ENCODE measurements around the gene TM4SF1.

Gene TM4SF1

DNA sequence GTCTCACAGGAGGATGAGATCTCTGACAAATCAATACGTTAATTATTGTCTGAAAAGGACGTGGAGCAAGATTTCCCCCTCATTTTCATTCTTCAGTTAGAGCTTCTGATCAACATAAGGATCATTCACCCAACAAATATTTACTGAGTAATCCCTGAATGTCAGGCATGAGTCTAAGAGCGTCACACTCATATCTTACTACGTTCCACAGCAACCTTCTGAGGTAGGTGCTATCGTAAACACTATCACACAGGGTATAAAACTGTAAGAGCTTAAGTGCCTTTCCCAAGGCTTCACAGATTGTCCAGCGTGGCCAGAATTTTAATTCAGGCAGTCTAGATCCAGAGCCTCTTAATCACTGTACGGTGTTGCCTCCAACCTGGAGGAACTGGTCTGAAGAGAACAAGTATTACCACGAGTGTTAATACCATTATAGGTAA is 10.6 kb upstream of the TM4SF1 start:
- no peak for TF ChIP-seq ZFX (IDR thresholded peaks at IDR 0.05)
- TF ChIP-seq, protein P1, sequence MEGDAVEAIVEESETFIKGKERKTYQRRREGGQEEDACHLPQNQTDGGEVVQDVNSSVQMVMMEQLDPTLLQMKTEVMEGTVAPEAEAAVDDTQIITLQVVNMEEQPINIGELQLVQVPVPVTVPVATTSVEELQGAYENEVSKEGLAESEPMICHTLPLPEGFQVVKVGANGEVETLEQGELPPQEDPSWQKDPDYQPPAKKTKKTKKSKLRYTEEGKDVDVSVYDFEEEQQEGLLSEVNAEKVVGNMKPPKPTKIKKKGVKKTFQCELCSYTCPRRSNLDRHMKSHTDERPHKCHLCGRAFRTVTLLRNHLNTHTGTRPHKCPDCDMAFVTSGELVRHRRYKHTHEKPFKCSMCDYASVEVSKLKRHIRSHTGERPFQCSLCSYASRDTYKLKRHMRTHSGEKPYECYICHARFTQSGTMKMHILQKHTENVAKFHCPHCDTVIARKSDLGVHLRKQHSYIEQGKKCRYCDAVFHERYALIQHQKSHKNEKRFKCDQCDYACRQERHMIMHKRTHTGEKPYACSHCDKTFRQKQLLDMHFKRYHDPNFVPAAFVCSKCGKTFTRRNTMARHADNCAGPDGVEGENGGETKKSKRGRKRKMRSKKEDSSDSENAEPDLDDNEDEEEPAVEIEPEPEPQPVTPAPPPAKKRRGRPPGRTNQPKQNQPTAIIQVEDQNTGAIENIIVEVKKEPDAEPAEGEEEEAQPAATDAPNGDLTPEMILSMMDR (conservative IDR thresholded peaks at IDR 0.05) = no peak
- H3K27ac ChIP-seq = peak overlapping the region; percentile 76; the same call in 1 of the 2 replicates

DNA sequence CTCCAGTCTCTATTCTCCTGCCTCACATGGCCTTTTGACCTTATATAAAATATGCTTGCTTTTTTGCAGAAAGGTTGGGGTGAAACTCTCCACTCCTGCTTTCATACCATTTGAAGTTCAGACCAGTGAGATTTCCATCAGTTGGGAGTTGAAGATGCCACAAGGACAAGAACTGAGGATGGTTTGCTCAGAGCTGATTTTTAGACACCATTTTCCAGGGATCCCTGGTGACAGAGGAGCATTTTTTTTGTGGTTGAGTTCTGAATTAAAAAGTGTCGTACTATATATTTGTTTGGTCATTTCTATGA is 8.8 kb upstream of the TM4SF1 start:
- TF ChIP-seq, protein P1 (conservative IDR thresholded peaks at IDR 0.05) = no peak
- TF ChIP-seq ZFX (IDR thresholded peaks at IDR 0.05) = no peak
- peak overlapping the region; percentile 78; the same call in 1 of the 2 replicates for H3K27ac ChIP-seq

DNA sequence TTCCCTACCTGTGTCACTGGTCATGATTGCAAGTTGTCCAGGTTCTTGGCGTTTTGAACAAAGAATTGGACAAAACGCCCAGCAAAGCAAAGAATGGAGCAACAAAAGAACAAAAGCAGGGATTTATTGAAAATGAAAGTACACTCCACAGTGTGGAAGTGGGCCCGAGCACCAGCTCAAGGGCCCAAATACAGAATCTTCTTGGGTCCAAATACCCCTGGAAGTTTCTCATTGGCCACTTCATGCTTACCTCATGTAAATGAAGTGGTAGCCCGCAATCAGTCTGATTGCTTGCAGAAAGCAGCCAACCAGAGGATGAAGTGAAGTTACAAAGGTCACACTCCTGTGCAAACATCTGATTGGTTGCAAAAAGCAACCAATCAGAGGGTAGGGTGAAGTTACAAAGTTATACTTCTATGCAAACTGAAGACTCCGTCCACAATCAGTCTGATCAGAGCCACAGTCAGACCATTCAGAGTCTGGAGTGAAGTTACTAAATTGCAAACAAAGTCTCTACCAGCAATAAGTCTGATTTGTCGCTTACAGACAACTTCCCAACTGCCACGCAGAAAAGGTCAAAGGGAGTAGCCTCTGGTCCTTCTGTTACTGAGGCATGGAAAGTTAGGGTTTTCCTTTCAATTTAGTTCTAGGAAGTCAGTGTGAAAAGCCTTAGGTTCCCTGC is 8.3 kb upstream of the TM4SF1 start:
- no peak for TF ChIP-seq ZFX (IDR thresholded peaks at IDR 0.05)
- TF ChIP-seq, protein P1 (conservative IDR thresholded peaks at IDR 0.05) = no peak
- peak overlapping the region; percentile 78; the same call in 1 of the 2 replicates for H3K27ac ChIP-seq

DNA sequence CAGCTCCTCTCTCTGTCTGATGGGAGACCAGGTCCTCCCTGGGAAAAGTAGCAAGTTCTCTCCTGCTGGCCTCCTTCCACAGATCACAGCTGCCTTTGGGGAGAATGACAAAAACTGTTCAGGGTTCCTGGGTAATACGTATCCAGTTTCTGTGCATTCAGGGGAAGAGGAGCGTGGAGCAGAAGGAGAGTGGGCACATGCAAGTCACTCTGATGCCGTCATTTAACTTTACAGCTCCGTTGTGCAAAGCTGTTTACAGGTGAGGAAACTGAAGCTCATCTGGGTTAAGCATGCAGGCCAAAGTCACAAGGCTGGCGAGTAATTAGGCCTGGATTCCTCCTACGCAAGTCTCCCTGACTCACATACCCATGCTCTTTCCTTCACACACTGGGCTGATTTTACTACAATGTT is 7.5 kb upstream of the TM4SF1 start:
- TF ChIP-seq ZFX (IDR thresholded peaks at IDR 0.05) = no peak
- TF ChIP-seq, protein P1 (conservative IDR thresholded peaks at IDR 0.05) = no peak
- H3K27ac ChIP-seq = peak overlapping the region; percentile 38; the same call in 1 of the 2 replicates

DNA sequence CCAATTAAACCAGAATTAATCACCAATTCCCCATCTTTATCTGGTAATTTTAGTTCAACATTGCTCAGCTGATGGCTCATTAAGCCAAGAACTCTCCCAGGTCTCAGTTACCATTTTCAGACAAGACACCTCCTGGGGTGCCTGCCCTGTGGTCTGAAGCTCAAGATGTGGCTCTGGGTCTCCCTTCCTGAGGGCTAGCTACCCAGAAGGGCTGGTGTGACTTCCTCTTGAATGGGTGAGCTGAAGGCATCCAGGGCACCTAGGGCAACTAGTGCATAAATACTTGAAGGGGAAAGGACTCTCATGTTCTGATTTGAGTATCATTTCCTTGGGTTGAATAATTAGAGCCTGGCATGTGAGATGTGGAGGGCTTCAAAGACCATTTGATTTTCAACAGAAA is 6.7 kb upstream of the TM4SF1 start:
- peak overlapping the region; percentile 3; the same call in 1 of the 2 replicates for H3K27ac ChIP-seq
- no peak for TF ChIP-seq ZFX (IDR thresholded peaks at IDR 0.05)
- TF ChIP-seq, protein P1 (conservative IDR thresholded peaks at IDR 0.05) = no peak

DNA sequence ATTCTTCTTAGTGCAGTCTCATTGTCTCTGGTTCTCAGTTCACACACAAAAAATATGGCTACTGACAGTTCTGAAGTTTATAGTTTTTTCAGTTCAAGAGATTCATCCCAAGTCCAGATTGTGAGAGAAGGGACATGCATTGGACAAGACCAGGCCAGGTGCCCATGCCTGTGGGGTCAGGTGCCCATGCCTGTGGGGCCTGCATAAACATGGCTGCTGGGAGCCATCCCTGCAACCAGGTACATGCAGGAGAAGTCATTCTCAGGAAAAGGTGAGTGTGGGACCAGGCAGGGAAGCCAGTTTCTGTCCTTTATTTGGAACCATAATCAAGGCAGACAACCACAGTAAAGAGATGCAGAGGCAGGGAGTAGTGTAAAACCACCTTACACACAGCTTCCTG is 6.3 kb upstream of the TM4SF1 start:
- TF ChIP-seq, protein P1 (conservative IDR thresholded peaks at IDR 0.05) = no peak
- TF ChIP-seq ZFX (IDR thresholded peaks at IDR 0.05) = no peak

DNA sequence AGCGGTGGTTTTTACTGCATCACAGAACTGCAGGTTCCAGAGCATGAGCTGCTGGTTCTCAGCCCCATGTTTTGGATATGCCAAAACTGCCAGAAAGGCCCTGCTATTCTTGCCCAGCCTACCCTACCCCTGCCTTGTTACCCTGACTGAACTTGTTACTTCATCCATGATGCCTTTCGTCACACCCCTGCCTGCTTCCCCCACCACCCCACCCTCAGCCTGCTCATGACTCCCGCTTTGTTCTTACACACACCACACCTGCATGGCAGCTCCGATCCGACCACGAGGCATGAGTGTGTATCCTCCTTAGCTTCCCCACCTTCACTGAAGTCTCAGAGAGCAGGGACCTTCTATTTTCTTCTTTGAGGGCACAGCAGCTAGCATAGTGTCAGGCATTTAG is 5.1 kb upstream of the TM4SF1 start:
- TF ChIP-seq, protein P1 (conservative IDR thresholded peaks at IDR 0.05) = no peak
- TF ChIP-seq ZFX (IDR thresholded peaks at IDR 0.05) = no peak
- H3K27ac ChIP-seq = no peak overlapping the region

More for the DNA sequence above, 6.3 kb upstream of the TM4SF1 start:
- H3K27ac ChIP-seq = no peak overlapping the region
